K562 (cell line): ENCODE results near the gene ECHDC3.

Experiments
- BHLHE40 ChIP-seq: IDR thresholded peaks from 2 replicates; pipeline ENCODE4 v1.6.1; 2011; ENCODE audit warnings: low read length, improper control_type of control experiment
- ETV6 ChIP-seq, 3 experiments: fragments of 150-350 bp in 1 of 3; sonication (generic) in 1 of 3; formaldehyde crosslinking in 1 of 3; IDR thresholded peaks; 2 replicates each; pipeline versions ENCODE4 v1.6.1 to v1.8.0; 2014 to 2022; ENCODE audit warnings: borderline replicate concordance in 2 of 3, low read depth in 2 of 3, antibody characterized with exemption in 1 of 3, low read length in 1 of 3, mild to moderate bottlenecking in 1 of 3, missing genetic modification reagents in 1 of 3
- EZH2 ChIP-seq: IDR thresholded peaks from 2 replicates; pipeline ENCODE4 v1.6.1; 2012; ENCODE audit warnings: low read depth, mild to moderate bottlenecking, inconsistent platforms, low read length, borderline replicate concordance
- FOXA1 ChIP-seq: fragments of 450-650 bp; IDR thresholded peaks from 2 replicates; pipeline ENCODE4 v1.6.1; 2016; ENCODE audit warnings: mild to moderate bottlenecking, borderline replicate concordance
- POLR2A ChIP-seq: fragments of 450-650 bp; conservative IDR thresholded peaks from 2 replicates; pipeline ENCODE4 v1.6.1; 2016
- RB1 ChIP-seq: fragments of 450-650 bp; IDR thresholded peaks from 2 replicates; pipeline ENCODE4 v1.6.1; 2017; ENCODE audit warnings: low read depth, mild to moderate bottlenecking
- RFX1 ChIP-seq: fragments of 450-650 bp; IDR thresholded peaks from 2 replicates; pipeline ENCODE4 v1.6.1; 2016; ENCODE audit warnings: mild to moderate bottlenecking, moderate library complexity
- SNRNP70 ChIP-seq: fragments of 200-400 bp; formaldehyde crosslinking; optimal IDR thresholded peaks from 2 replicates; pipeline ENCODE3; 2017; ENCODE audit warnings: low read depth, low read length
- ZNF232 ChIP-seq: sonication (generic); formaldehyde crosslinking; IDR thresholded peaks from 2 replicates; pipeline ENCODE4 v1.8.0; 2022; ENCODE audit warnings: mild to moderate bottlenecking, missing genetic modification reagents
- ZNF764 ChIP-seq: fragments of 250-450 bp; sonication (Bioruptor Pico); IDR thresholded peaks from 2 replicates; pipeline ENCODE4 v1.4.0; 2020; ENCODE audit warnings: low read depth, mild to moderate bottlenecking, moderate library complexity
- TF ChIP-seq, protein P1 (sequence below): fragments of 250-450 bp; sonication (Bioruptor Pico); IDR thresholded peaks from 2 replicates; pipeline ENCODE4 v1.5.0; 2020; ENCODE audit warnings: mild to moderate bottlenecking, borderline replicate concordance
- TF ChIP-seq, protein P2 (sequence below), 3 experiments: fragments of 200-800 bp in 1 of 3; sonication (Bioruptor generic) in 1 of 3; sonication (generic) in 1 of 3; formaldehyde crosslinking in 1 of 3; IDR thresholded peaks; 2 replicates each; pipeline versions ENCODE4 v1.6.1 to v1.8.0; 2016 to 2022; ENCODE audit warnings: mild to moderate bottlenecking in 2 of 3, missing compliant biosample characterization in 2 of 3, missing genetic modification characterization in 2 of 3, missing genetic modification reagents in 1 of 3
- TF ChIP-seq, protein P3 (sequence below), 2 experiments: fragments of 450-650 bp; formaldehyde crosslinking in 1 of 2; IDR thresholded peaks; 2 replicates each; pipeline versions ENCODE4 v1.4.0 to v1.6.1; 2014 to 2020; ENCODE audit warnings: mild to moderate bottlenecking in 2 of 2, borderline replicate concordance in 1 of 2, low read depth in 1 of 2
- TF ChIP-seq, protein P4 (sequence below): sonication (generic); formaldehyde crosslinking; IDR thresholded peaks from 2 replicates; pipeline ENCODE4 v1.9.0; 2022; ENCODE audit warnings: mild to moderate bottlenecking, missing genetic modification reagents

DNA sequence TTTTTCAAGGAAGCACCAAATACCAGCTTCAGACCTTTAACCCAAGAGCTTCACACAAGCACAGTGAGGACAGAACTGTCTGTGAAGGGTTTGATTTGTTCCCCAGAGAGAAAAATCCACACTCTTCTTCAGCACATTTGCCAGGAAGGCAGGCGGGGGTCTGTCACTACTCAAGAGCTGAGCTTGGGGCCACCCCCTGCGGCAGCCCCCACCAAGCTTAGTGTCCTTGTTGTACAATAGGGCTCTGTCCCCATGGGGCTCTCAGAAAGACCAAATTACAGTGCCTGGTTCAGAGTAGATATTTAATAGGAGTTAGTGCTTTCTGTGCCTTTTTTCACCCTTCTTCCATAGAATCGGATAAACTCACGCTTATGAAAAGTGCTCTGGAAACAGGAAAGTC, 12.4 kb downstream of the ECHDC3 start:
- no peak for TF ChIP-seq EZH2
- TF ChIP-seq, protein P1, sequence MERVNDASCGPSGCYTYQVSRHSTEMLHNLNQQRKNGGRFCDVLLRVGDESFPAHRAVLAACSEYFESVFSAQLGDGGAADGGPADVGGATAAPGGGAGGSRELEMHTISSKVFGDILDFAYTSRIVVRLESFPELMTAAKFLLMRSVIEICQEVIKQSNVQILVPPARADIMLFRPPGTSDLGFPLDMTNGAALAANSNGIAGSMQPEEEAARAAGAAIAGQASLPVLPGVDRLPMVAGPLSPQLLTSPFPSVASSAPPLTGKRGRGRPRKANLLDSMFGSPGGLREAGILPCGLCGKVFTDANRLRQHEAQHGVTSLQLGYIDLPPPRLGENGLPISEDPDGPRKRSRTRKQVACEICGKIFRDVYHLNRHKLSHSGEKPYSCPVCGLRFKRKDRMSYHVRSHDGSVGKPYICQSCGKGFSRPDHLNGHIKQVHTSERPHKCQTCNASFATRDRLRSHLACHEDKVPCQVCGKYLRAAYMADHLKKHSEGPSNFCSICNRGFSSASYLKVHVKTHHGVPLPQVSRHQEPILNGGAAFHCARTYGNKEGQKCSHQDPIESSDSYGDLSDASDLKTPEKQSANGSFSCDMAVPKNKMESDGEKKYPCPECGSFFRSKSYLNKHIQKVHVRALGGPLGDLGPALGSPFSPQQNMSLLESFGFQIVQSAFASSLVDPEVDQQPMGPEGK (CRISPR knock-in tag): no peak
- no peak for TF ChIP-seq FOXA1
- TF ChIP-seq, protein P2, sequence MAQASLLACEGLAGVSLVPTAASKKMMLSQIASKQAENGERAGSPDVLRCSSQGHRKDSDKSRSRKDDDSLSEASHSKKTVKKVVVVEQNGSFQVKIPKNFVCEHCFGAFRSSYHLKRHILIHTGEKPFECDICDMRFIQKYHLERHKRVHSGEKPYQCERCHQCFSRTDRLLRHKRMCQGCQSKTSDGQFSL (CRISPR knock-in tag; IDR thresholded peaks at IDR 0.05): no peak
- TF ChIP-seq, protein P2 (tag; IDR thresholded peaks at IDR 0.05): no peak
- TF ChIP-seq SNRNP70: no peak
- no peak for TF ChIP-seq RB1
- no peak for TF ChIP-seq ETV6 (IDR thresholded peaks at IDR 0.05; ENCODE audit: borderline replicate concordance in 1 of 2, low read depth in 2 of 2, low read length in 1 of 2)
- TF ChIP-seq ETV6 (CRISPR knock-in tag; IDR thresholded peaks at IDR 0.05; ENCODE audit: borderline replicate concordance): no peak
- TF ChIP-seq ZNF764 (CRISPR knock-in tag): no peak
- TF ChIP-seq ZNF232 (CRISPR knock-in tag): no peak
- TF ChIP-seq, protein P3, sequence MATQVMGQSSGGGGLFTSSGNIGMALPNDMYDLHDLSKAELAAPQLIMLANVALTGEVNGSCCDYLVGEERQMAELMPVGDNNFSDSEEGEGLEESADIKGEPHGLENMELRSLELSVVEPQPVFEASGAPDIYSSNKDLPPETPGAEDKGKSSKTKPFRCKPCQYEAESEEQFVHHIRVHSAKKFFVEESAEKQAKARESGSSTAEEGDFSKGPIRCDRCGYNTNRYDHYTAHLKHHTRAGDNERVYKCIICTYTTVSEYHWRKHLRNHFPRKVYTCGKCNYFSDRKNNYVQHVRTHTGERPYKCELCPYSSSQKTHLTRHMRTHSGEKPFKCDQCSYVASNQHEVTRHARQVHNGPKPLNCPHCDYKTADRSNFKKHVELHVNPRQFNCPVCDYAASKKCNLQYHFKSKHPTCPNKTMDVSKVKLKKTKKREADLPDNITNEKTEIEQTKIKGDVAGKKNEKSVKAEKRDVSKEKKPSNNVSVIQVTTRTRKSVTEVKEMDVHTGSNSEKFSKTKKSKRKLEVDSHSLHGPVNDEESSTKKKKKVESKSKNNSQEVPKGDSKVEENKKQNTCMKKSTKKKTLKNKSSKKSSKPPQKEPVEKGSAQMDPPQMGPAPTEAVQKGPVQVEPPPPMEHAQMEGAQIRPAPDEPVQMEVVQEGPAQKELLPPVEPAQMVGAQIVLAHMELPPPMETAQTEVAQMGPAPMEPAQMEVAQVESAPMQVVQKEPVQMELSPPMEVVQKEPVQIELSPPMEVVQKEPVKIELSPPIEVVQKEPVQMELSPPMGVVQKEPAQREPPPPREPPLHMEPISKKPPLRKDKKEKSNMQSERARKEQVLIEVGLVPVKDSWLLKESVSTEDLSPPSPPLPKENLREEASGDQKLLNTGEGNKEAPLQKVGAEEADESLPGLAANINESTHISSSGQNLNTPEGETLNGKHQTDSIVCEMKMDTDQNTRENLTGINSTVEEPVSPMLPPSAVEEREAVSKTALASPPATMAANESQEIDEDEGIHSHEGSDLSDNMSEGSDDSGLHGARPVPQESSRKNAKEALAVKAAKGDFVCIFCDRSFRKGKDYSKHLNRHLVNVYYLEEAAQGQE (IDR thresholded peaks at IDR 0.05; ENCODE audit: borderline replicate concordance): no peak
- TF ChIP-seq, protein P3 (CRISPR knock-in tag; IDR thresholded peaks at IDR 0.05; ENCODE audit: low read depth): no peak
- TF ChIP-seq RFX1: no peak
- no peak for TF ChIP-seq BHLHE40
- no peak for TF ChIP-seq POLR2A
- TF ChIP-seq, protein P4, sequence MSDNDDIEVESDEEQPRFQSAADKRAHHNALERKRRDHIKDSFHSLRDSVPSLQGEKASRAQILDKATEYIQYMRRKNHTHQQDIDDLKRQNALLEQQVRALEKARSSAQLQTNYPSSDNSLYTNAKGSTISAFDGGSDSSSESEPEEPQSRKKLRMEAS (CRISPR knock-in tag): no peak
